Liver (tissue), 3 donors: ENCODE data around the gene RALB.

ENCODE experiments used
- ATF3 ChIP-seq: IDR thresholded peaks from 2 replicates; pipeline ENCODE4 v1.6.1; 2016; ENCODE audit warnings: antibody characterized with exemption
- CTCF ChIP-seq: fragments of 150-350 bp; IDR thresholded peaks from 2 replicates; pipeline ENCODE4 v1.5.1; 2017; ENCODE audit warnings: improper control_type of control experiment, low read depth, low read length; ENCODE audit not compliant: missing input control
- EGR1 ChIP-seq, 2 donors: IDR thresholded peaks; 2 replicates each; pipeline ENCODE4 v1.6.1; 2016 to 2018; ENCODE audit warnings: antibody characterized with exemption in 2 of 2, low read depth in 2 of 2
- HNF4G ChIP-seq: IDR thresholded peaks from 2 replicates; pipeline ENCODE4 v1.6.1; 2016; ENCODE audit warnings: antibody characterized with exemption
- JUND ChIP-seq, 2 donors: IDR thresholded peaks; 2 replicates each; pipeline ENCODE4 v1.6.1; 2016; ENCODE audit warnings: antibody characterized with exemption in 2 of 2
- MAX ChIP-seq: IDR thresholded peaks from 2 replicates; pipeline ENCODE4 v1.6.1; 2016; ENCODE audit warnings: antibody characterized with exemption
- NR2F2 ChIP-seq: IDR thresholded peaks from 2 replicates; pipeline ENCODE4 v1.6.1; 2016; ENCODE audit warnings: antibody characterized with exemption
- RAD21 ChIP-seq, 2 donors: IDR thresholded peaks; 2 replicates each; pipeline ENCODE4 v1.6.1; 2016; ENCODE audit warnings: antibody characterized with exemption in 2 of 2, mild to moderate bottlenecking in 2 of 2
- REST ChIP-seq: IDR thresholded peaks from 2 replicates; pipeline ENCODE4 v1.6.1; 2016; ENCODE audit warnings: antibody characterized with exemption, mild to moderate bottlenecking
- RXRA ChIP-seq, 2 donors: IDR thresholded peaks; 2 replicates each; pipeline ENCODE4 v1.6.1; 2017 to 2018; ENCODE audit warnings: antibody characterized with exemption in 2 of 2, mild to moderate bottlenecking in 1 of 2
- SP1 ChIP-seq: IDR thresholded peaks from 2 replicates; pipeline ENCODE4 v1.6.1; 2018; ENCODE audit warnings: antibody characterized with exemption, mild to moderate bottlenecking
- TAF1 ChIP-seq: conservative IDR thresholded peaks from 2 replicates; pipeline ENCODE4 v1.6.1; 2016; ENCODE audit warnings: antibody characterized with exemption, mild to moderate bottlenecking
- YY1 ChIP-seq: IDR thresholded peaks from 2 replicates; pipeline ENCODE4 v1.6.1; 2016; ENCODE audit warnings: antibody characterized with exemption, mild to moderate bottlenecking
- ZBTB33 ChIP-seq: IDR thresholded peaks from 2 replicates; pipeline ENCODE4 v1.6.1; 2016; ENCODE audit warnings: antibody characterized with exemption
- donor health status: healthy.
- donor health status: healthy.

- TF ChIP-seq YY1 (no peak), CTCF (no peak), RAD21 (IDR thresholded peaks at IDR 0.05) (no peak), EGR1 (IDR thresholded peaks at IDR 0.05; ENCODE audit: low read depth in 2 of 2) (no peak), JUND (IDR thresholded peaks at IDR 0.05) (no peak), RXRA (IDR thresholded peaks at IDR 0.05) (no peak), HNF4G (no peak), TAF1 (no peak), REST (no peak), ZBTB33 (no peak), SP1 (no peak), NR2F2 (no peak), MAX (no peak), ATF3 (no peak)
These were observed 27.0 kb upstream of the RALB start for GRCh38 chr2:120225549-120226065.
